Measurements from ENCODE around the gene BMPR1B.

DNA sequence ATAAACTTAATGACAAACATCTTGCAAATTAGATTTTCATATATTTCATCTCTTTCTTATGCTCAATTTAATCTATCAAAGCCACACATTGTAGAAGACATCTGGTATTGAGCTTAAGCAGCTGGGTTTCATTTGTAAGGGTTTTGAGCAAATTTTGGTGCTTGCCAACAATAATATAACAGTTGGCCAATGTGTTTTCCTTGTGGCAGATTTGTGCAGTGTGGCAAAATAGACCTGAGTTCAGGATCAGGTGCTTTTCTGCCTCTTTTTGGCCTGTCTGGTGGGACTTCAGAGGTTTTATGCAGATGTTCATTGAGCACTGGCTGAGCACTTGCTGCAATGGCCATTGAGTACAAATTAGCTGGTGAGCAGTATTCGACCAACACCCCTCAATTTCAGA lies 301.9 kb downstream of the BMPR1B start:
- TF ChIP-seq ZNF776 (tag by site-specific recombination; IDR thresholded peaks at IDR 0.05; ENCODE audit: borderline replicate concordance), result no peak
- TF ChIP-seq ZNF521 (tag by site-specific recombination; IDR thresholded peaks at IDR 0.05), result no peak
- no peak for TF ChIP-seq CTCF (tag by site-specific recombination; IDR thresholded peaks at IDR 0.05)
- TF ChIP-seq, protein P1, sequence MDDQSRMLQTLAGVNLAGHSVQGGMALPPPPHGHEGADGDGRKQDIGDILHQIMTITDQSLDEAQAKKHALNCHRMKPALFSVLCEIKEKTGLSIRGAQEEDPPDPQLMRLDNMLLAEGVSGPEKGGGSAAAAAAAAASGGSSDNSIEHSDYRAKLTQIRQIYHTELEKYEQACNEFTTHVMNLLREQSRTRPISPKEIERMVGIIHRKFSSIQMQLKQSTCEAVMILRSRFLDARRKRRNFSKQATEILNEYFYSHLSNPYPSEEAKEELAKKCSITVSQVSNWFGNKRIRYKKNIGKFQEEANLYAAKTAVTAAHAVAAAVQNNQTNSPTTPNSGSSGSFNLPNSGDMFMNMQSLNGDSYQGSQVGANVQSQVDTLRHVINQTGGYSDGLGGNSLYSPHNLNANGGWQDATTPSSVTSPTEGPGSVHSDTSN (CRISPR knock-in tag; IDR thresholded peaks at IDR 0.05), result no peak
- TF ChIP-seq, protein P2, sequence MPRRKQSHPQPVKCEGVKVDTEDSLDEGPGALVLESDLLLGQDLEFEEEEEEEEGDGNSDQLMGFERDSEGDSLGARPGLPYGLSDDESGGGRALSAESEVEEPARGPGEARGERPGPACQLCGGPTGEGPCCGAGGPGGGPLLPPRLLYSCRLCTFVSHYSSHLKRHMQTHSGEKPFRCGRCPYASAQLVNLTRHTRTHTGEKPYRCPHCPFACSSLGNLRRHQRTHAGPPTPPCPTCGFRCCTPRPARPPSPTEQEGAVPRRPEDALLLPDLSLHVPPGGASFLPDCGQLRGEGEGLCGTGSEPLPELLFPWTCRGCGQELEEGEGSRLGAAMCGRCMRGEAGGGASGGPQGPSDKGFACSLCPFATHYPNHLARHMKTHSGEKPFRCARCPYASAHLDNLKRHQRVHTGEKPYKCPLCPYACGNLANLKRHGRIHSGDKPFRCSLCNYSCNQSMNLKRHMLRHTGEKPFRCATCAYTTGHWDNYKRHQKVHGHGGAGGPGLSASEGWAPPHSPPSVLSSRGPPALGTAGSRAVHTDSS (tag by site-specific recombination; IDR thresholded peaks at IDR 0.05), result no peak
- no peak for TF ChIP-seq ZNF341 (tag by site-specific recombination; IDR thresholded peaks at IDR 0.05; ENCODE audit: low read depth)
- TF ChIP-seq BCL11B (tag by site-specific recombination; IDR thresholded peaks at IDR 0.05; ENCODE audit: low read depth), result no peak

Measured in HEK293 (cell line).